Measurements from ENCODE around the gene NOD1.

NOD1 gene

DNA sequence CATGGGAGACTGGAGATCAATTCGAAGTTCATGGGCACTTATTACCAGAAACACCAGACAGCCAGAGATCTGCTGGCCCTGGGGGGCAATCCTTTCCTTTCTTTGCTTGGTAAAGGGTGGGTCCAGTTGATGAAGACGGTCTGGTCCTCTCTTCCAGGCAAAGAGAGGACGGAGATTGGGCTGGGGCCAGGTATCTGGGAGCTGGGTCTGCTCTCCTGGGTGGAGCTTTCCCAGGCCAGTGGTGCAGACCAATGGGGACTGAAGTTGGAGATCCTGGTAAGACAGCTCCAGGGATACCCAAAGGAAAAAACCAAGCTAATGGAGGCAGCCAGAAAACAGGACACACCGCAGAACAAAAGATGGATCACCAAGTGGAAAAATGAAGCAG, 18.3 kb downstream of the NOD1 start:
- H3K27me3 ChIP-seq (ENCODE audit: insufficient read depth, low read length), result no peaks in the 10 kb centered on the region
- peaks cover 7% of the 10 kb centered on the region for H3K4me1 ChIP-seq (ENCODE audit: insufficient read depth, low read length)
- H3K36me3 ChIP-seq (ENCODE audit: insufficient read depth, low read length), result peaks cover 9% of the 10 kb centered on the region
- no peak overlapping the region for H2AFZ ChIP-seq (ENCODE audit: low read depth, low read length)
- H3K9me3 ChIP-seq (ENCODE audit: low read length), result no peaks in the 10 kb centered on the region
- H3K4me3 ChIP-seq (ENCODE audit: low read length), result no peak overlapping the region

DNA sequence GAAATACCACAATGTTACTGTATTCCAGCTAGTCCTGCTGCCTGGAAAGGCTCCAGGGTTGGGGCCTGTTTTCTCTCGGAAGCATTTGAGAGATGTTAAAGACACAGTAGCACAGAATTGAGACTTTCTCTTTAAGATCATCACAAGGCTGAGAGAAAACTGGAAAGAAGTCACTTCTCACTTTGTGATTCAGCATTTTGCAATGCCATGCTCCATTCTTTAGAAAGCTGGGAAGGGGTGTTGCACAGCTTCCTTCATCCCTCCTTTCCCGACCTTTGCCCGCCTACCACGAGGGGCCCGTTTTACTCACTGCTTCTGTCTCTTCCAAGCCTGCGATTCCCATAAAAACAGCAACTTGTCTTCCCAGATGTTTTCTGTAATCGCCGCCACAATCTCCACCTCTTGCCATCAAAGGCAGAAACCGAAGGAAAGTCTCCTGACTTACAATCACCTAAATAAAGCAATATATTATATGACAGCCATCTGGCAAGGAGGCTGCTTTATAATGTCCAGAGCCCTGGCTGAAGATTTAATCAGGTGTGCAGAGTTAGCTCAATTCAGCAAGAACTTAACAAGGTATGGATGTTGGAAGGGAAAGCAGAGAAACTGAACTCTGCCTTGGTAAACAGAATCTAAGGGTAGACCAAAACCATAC, 18.9 kb downstream of the NOD1 start:
- Histone ChIP-seq H2AFZ (ENCODE audit: low read depth, low read length) (no peak overlapping the region), H3K36me3 (ENCODE audit: insufficient read depth, low read length) (peaks cover 13% of the 10 kb centered on the region), H3K9me3 (ENCODE audit: low read length) (no peaks in the 10 kb centered on the region), H3K4me3 (ENCODE audit: low read length) (no peak overlapping the region), H3K4me1 (ENCODE audit: insufficient read depth, low read length) (peaks cover 7% of the 10 kb centered on the region), H3K27me3 (ENCODE audit: insufficient read depth, low read length) (no peaks in the 10 kb centered on the region)

DNA sequence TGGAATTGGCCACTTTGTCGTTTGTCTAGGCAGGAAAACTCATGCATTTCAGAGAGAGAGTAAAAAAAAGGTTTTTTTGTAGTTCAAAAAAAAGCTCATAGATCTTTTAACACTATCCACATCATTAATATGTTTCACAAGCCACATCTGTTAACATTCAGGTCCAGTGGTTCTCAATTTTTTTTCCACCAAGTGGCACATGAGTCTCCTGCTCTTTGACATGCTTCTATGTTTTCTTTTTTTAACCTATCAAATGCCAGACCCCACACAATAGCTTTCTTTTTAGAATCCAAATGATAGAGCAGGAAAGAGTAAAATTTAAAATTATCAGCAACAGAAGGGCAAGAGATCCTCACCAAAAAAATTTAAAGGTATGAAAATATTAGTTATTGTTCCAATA, 20.3 kb downstream of the NOD1 start:
- H2AFZ ChIP-seq (ENCODE audit: low read depth, low read length), result no peak overlapping the region
- H3K9me3 ChIP-seq (ENCODE audit: low read length), result no peaks in the 10 kb centered on the region
- no peak overlapping the region for H3K4me3 ChIP-seq (ENCODE audit: low read length)
- H3K4me1 ChIP-seq (ENCODE audit: insufficient read depth, low read length), result peaks cover 7% of the 10 kb centered on the region
- no peaks in the 10 kb centered on the region for H3K27me3 ChIP-seq (ENCODE audit: insufficient read depth, low read length)
- peaks cover 17% of the 10 kb centered on the region for H3K36me3 ChIP-seq (ENCODE audit: insufficient read depth, low read length)

DNA sequence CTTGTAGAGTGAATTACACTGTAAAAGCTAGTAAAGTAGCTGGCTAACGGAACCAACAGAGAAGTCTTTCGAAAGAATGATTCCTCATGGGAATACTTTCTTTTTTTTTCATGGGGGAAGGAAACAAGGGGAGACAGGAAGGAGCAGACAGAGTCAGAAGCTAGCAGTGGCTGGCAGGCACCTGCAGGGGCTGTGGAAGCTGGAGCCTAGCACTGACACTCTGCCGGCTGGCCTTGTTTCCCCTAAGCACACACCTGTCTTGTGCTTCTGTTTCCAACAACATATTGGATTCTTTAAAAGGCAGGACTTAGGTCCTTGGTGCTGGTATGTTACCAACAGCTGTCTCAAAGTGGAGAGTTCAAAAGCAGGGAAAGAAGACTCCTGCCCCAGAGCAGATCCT, 24.7 kb downstream of the NOD1 start:
- no peaks in the 10 kb centered on the region for H3K27me3 ChIP-seq (ENCODE audit: insufficient read depth, low read length)
- no peak overlapping the region for H3K4me3 ChIP-seq (ENCODE audit: low read length)
- no peaks in the 10 kb centered on the region for H3K4me1 ChIP-seq (ENCODE audit: insufficient read depth, low read length)
- no peaks in the 10 kb centered on the region for H3K9me3 ChIP-seq (ENCODE audit: low read length)
- H2AFZ ChIP-seq (ENCODE audit: low read depth, low read length), result no peak overlapping the region
- H3K36me3 ChIP-seq (ENCODE audit: insufficient read depth, low read length), result peaks cover 22% of the 10 kb centered on the region

DNA sequence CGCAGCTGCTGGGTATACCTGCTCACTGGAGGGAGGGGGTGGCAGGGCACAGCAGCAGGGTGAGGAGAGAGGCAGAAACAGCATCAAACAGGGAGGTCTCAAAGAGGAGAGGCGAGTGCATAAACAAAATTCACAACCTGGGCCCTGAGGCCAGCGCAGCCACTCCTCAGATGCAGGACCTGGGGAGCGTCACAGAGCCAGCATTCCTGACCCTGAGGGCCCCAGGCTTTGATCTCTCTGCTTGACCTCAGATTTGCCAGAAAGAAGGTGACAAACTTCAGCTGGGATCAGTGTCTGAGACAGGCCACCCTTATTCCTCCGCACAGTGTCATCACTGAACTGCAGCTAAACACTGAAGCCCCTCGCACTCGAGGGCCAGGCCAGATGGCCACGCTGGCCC, 25.6 kb downstream of the NOD1 start:
- Histone ChIP-seq H3K36me3 (ENCODE audit: insufficient read depth, low read length) (peaks cover 24% of the 10 kb centered on the region), H3K4me1 (ENCODE audit: insufficient read depth, low read length) (no peaks in the 10 kb centered on the region), H3K9me3 (ENCODE audit: low read length) (no peaks in the 10 kb centered on the region), H3K4me3 (ENCODE audit: low read length) (no peak overlapping the region), H2AFZ (ENCODE audit: low read depth, low read length) (no peak overlapping the region), H3K27me3 (ENCODE audit: insufficient read depth, low read length) (no peaks in the 10 kb centered on the region)

DNA sequence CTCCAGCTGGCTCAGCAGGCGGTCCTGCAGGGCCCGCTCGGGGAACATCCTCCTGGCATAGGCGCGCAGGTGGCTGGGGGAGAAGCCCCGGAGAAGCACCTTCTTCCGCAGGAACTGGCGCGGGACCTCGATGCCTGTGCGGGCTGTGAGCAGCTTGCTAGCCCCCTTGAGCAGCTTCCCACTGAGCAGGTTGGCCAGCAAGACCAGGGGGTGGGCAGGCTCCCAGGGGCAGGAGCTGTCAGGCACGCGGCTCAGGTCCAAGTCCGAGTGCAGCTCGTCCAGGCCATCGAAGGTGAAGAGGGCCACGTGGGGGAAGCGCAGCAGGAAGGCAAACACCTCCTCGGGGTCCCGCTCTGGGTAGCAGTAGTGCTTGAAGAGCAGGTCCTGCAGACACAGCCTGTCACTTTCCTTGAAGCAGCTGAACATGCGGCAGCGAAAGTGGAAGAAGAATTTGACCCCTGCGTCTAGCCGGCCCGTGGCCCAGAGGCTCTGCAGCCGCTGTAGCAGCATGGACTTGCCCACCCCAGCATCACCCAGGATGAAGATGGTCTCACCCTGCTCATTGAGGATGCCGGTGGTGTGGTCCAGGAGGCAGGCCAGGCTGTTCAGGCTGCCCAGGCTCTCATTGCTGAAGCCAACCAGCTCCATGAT, 26.2 kb downstream of the NOD1 start:
- no peak overlapping the region for H3K4me3 ChIP-seq (ENCODE audit: low read length)
- no peaks in the 10 kb centered on the region for H3K9me3 ChIP-seq (ENCODE audit: low read length)
- no peak overlapping the region for H2AFZ ChIP-seq (ENCODE audit: low read depth, low read length)
- H3K36me3 ChIP-seq (ENCODE audit: insufficient read depth, low read length), result peaks cover 25% of the 10 kb centered on the region
- no peaks in the 10 kb centered on the region for H3K4me1 ChIP-seq (ENCODE audit: insufficient read depth, low read length)
- H3K27me3 ChIP-seq (ENCODE audit: insufficient read depth, low read length), result no peaks in the 10 kb centered on the region

DNA sequence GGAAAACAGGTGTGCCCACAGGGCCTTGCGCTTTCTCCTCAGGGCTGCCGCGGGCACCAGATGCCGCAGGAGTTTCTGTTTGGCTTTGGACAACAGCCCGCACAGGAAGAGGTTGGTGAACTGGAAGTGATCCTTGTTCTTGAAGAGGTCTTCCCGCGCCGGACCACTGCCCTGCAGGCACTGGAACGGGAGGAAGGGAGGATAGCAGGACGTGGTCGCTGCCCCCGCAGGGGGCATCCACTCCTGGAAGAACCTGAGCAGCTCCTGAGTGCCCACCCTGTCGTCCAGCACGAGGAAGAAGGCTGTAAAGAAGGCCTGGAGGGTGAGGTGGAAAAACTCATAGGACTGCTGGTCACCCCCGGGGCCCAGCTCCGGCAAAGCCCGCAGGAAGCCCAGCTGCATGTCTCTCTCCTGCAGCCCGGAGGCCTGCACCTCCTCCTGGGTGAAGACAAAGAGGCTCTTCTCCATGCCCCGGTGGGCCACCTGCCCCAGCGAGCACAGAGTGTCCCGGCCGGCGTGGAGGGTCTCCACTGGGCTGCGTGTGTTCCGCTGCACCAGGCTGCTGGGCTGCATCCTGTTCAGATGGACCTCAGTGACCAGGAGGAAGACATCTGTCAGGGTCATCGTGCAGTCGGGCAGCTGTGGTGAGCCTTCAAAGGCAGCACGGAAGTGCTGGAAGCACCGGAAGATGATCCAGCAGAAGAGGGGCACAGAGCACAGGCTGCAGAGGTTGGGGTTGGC, 26.9 kb downstream of the NOD1 start:
- Histone ChIP-seq H3K9me3 (ENCODE audit: low read length) (no peaks in the 10 kb centered on the region), H3K4me1 (ENCODE audit: insufficient read depth, low read length) (no peaks in the 10 kb centered on the region), H3K27me3 (ENCODE audit: insufficient read depth, low read length) (no peaks in the 10 kb centered on the region), H2AFZ (ENCODE audit: low read depth, low read length) (no peak overlapping the region), H3K36me3 (ENCODE audit: insufficient read depth, low read length) (peaks cover 25% of the 10 kb centered on the region), H3K4me3 (ENCODE audit: low read length) (no peak overlapping the region)

- Histone ChIP-seq H3K36me3 (ENCODE audit: insufficient read depth, low read length) (peaks cover 19% of the 10 kb centered on the region), H3K9me3 (ENCODE audit: low read length) (no peaks in the 10 kb centered on the region), H3K4me3 (ENCODE audit: low read length) (no peak overlapping the region), H2AFZ (ENCODE audit: low read depth, low read length) (no peak overlapping the region), H3K27me3 (ENCODE audit: insufficient read depth, low read length) (no peaks in the 10 kb centered on the region), H3K4me1 (ENCODE audit: insufficient read depth, low read length) (no peaks in the 10 kb centered on the region)
Measured at GRCh38 chr7:30450983-30451497, 27.5 kb downstream of the NOD1 start.

DNA sequence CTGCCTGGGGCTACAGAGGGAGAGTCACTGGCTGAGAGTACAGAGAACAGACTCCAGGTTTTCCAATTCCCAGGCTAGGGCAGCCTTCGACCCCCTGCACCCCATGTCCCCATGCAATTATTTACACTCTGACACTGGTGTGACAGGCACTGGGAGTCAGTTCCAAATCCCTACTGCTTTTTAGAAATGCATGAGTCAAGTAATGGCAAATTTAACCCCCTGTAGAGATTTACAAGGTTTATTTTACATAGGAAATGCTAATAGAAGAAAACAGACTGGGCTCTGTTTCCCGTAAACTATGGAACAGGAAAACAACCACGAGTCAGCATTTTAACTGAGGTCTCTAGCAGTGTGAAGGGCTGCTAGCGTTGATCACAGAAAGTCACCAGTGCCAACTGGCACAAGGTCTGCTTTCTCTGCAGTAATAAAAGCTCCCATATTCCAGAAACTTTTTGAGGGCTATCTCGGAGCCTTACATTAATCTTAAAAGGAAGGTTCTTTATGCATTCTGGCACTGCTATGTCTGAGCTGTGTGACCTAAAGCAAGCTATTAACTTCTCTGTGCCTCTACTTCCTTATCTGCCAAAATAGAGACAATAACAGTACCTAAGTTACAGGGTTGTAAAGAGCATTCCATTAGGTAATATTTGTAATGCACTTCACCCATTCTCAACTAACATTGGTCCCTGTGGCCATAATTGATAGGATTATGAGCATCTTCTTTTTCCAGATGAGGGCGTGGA, 28.2 kb downstream of the NOD1 start:
- Histone ChIP-seq H2AFZ (ENCODE audit: low read depth, low read length) (no peak overlapping the region), H3K4me3 (ENCODE audit: low read length) (no peak overlapping the region), H3K4me1 (ENCODE audit: insufficient read depth, low read length) (no peaks in the 10 kb centered on the region), H3K36me3 (ENCODE audit: insufficient read depth, low read length) (peaks cover 18% of the 10 kb centered on the region), H3K27me3 (ENCODE audit: insufficient read depth, low read length) (no peaks in the 10 kb centered on the region), H3K9me3 (ENCODE audit: low read length) (no peaks in the 10 kb centered on the region)

GRCh38 chr7:30448461-30449189, 30.0 kb downstream of the NOD1 start:
- Histone ChIP-seq H2AFZ (ENCODE audit: low read depth, low read length) (no peak overlapping the region), H3K36me3 (ENCODE audit: insufficient read depth, low read length) (peaks cover 10% of the 10 kb centered on the region), H3K9me3 (ENCODE audit: low read length) (no peaks in the 10 kb centered on the region), H3K4me3 (ENCODE audit: low read length) (no peak overlapping the region), H3K4me1 (ENCODE audit: insufficient read depth, low read length) (no peaks in the 10 kb centered on the region), H3K27me3 (ENCODE audit: insufficient read depth, low read length) (no peaks in the 10 kb centered on the region)

- Histone ChIP-seq H3K27me3 (ENCODE audit: insufficient read depth, low read length) (no peaks in the 10 kb centered on the region), H3K9me3 (ENCODE audit: low read length) (no peaks in the 10 kb centered on the region), H3K4me3 (ENCODE audit: low read length) (no peak overlapping the region), H2AFZ (ENCODE audit: low read depth, low read length) (no peak overlapping the region), H3K36me3 (ENCODE audit: insufficient read depth, low read length) (peaks cover 10% of the 10 kb centered on the region), H3K4me1 (ENCODE audit: insufficient read depth, low read length) (no peaks in the 10 kb centered on the region)
Measured at GRCh38 chr7:30447466-30447865, 31.1 kb downstream of the NOD1 start.

GRCh38 chr7:30446266-30446665, 32.3 kb downstream of the NOD1 start:
- Histone ChIP-seq H3K4me3 (ENCODE audit: low read length) (no peak overlapping the region), H3K27me3 (ENCODE audit: insufficient read depth, low read length) (no peaks in the 10 kb centered on the region), H2AFZ (ENCODE audit: low read depth, low read length) (no peak overlapping the region), H3K36me3 (ENCODE audit: insufficient read depth, low read length) (peaks cover 9% of the 10 kb centered on the region), H3K4me1 (ENCODE audit: insufficient read depth, low read length) (no peaks in the 10 kb centered on the region), H3K9me3 (ENCODE audit: low read length) (no peaks in the 10 kb centered on the region)

All from neuron (in vitro differentiated cells).